Jurkat, Clone E6-1 (cell line): ENCODE measurements around the gene GAPDHS.

Experiments used
- DNase-seq: peaks from one replicate; pipeline ENCODE4 v3.0.0-alpha.2; 2011; ENCODE audit warnings: low read depth, low spot score
- H3K4me3 ChIP-seq: 2 replicates; pipeline ENCODE4 v1.5.1; 2011; ENCODE audit warnings: mild to moderate bottlenecking, low read length, control low read depth, moderate library complexity

Gene GAPDHS

DNA sequence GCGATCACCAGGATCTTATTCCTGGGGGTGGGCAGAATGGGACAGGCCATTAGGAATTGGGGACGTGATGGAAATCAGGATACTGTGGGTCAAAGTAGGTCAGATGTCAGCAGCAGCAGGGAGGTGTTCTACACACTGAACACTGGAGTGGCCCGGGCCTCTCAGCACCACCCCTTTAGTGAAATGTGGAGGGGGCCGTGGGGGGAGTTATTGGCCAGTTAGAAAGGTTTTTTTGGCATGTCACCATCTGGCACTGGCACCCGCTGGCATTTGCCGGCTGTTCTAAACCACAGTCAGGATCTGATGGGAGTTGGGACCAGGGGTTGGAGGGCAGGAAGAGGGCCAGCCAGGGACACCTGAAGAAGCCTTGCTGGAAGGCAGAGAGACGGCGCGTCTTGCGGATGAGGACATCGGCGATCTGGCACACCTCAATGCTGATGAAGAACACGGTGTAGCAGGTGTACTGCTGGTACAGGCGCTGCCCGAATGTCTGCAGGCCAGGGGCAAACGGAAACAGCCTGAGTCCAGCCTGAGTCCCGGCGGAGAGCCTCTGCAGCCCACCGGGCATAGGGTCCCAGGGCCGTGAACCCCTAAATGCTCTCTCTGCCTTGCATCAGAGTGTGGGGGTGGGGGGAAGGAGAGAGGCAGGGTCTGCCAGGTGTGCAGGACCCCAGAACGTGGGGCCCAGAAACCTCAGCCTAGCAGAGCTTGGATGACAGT lies 18.0 kb downstream of the GAPDHS start:
- H3K4me3 ChIP-seq: no peak overlapping the region
- DNase-seq: no peak

GRCh38 chr19:35552534-35553384 lies 19.5 kb downstream of the GAPDHS start:
- no peak for DNase-seq
- H3K4me3 ChIP-seq: no peak overlapping the region

- no peak for DNase-seq
Observed at GRCh38 chr19:35553385-35554000, 20.2 kb downstream of the GAPDHS start.

GRCh38 chr19:35554076-35554475 lies 20.8 kb downstream of the GAPDHS start:
- DNase-seq: no peak
- no peak overlapping the region for H3K4me3 ChIP-seq

More at GRCh38 chr19:35553385-35554000, 20.2 kb downstream of the GAPDHS start:
- H3K4me3 ChIP-seq: no peak overlapping the region

- no peak overlapping the region for H3K4me3 ChIP-seq
- no peak for DNase-seq
Observed at GRCh38 chr19:35555301-35556005, 22.2 kb downstream of the GAPDHS start.

DNA sequence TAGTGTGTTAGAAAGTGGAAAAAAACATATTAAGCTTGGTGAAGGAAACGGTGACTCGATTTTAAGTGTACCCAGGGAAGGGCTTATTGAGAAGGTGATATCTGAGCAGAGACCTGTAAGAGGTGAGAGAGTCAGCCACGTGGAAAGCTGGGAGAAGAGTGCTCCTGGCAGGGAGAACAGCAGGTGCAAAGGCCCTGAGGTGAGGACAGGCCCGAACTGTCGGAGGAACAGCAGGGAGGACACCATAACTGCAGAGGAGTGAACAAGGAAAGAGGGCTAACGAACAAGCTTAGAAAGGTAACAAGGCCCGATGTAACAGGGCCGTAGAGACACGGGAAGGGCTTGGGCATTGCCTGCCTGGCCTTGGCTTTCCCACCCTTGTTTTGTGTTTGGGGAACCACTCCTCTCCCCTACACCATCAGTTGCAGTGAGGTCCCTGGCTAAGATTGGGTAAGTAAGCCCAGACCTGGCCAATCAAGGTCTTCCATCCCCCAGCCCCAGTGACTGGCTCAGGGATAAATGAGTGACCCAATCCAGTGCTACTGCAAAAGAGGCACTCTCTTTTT lies 22.9 kb downstream of the GAPDHS start:
- no peak overlapping the region for H3K4me3 ChIP-seq
- DNase-seq: no peak

- DNase-seq: no peak
- no peak overlapping the region for H3K4me3 ChIP-seq
Observed at GRCh38 chr19:35556846-35557538, 23.7 kb downstream of the GAPDHS start.

DNA sequence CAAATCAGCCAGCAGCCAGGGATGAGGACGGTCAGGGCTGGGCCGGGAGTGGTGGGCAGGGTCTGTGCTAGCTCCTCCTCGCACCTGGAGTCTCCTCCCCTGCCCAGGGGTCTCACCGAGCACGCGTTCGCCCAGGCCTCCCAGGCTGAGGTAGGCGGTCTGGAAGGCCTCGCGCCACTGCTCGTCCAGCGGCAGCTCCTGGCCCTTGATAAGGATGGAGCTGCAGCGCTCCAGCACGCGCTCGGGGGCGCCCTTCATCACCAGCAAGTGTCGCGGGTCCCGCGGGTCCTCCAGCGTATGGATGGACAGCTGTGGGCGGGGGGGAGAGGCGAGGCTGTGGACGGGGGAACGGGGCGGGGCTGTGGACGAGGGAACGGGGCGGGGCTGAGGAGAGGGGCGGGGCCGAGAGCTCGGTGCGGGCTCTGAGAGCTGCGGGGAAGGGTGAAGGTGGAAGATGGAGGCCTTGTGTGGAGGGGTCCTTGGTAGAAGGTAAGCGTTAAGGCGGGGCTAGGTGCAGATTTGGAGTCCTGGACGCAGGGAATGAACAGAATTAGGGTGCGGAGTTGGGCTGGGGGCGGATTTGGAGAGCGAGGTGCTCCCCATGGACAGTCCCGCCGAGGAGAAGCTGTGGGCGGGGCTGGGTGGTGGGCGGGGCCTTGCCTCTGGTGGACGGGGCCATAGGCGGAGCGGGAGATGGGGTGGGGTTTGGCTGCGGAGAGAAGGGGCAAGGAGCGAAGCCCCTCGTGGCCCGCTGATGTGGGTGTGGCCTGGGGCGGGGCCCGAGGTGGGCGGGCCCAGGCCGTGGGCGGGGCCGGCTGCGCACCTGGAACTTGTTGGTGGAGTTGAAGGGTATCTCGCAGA lies 24.5 kb downstream of the GAPDHS start:
- no peak for DNase-seq
- H3K4me3 ChIP-seq: no peak overlapping the region

GRCh38 chr19:35558400-35559280 lies 25.4 kb downstream of the GAPDHS start:
- no peak for DNase-seq
- no peak overlapping the region for H3K4me3 ChIP-seq

GRCh38 chr19:35559281-35559659 lies 26.0 kb downstream of the GAPDHS start:
- no peak overlapping the region for H3K4me3 ChIP-seq
- no peak for DNase-seq

DNA sequence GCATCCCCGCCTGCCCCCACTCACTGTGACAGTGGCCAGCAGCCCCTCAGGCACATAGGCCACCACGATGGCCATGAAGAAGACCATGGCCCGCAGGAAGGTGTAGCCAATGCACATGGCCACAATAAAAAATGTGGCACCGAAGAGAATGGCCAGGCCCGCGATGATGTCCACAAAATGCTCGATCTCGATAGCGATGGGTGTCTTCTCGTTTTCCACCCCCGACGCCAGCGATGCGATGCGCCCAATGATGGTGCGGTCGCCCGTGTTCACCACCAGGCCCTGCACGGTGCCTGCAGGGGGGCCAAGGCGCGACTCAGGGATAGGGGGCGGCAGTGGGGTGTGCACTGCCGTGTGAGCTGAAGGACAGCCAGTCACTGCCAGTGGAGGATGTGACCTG lies 26.5 kb downstream of the GAPDHS start:
- DNase-seq: no peak
- H3K4me3 ChIP-seq: no peak overlapping the region

GRCh38 chr19:35560271-35560670 lies 27.0 kb downstream of the GAPDHS start:
- no peak for DNase-seq
- H3K4me3 ChIP-seq: no peak overlapping the region

- no peak overlapping the region for H3K4me3 ChIP-seq
- DNase-seq: no peak
Observed at GRCh38 chr19:35560677-35561076, 27.4 kb downstream of the GAPDHS start.

- H3K4me3 ChIP-seq: no peak overlapping the region
- DNase-seq: no peak
Observed at GRCh38 chr19:35561436-35561835, 28.2 kb downstream of the GAPDHS start.

- DNase-seq: no peak
- no peak overlapping the region for H3K4me3 ChIP-seq
Observed at GRCh38 chr19:35562336-35562735, 29.1 kb downstream of the GAPDHS start.

GRCh38 chr19:35562776-35563175 lies 29.5 kb downstream of the GAPDHS start:
- H3K4me3 ChIP-seq: no peak overlapping the region

More at GRCh38 chr19:35562776-35563175, 29.5 kb downstream of the GAPDHS start:
- DNase-seq: no peak
